Spleen (tissue), 11 donors: ENCODE data around the gene NME4. TPM values are rescaled to one million over a fixed set of nuclear protein-coding genes. Genes with fewer than 3 reads are reported as not detected.
A peak's percentile ranks its signal among the peaks of the same experiment; 100 is the strongest.

Source experiments
- DNase-seq: peaks from one replicate; pipeline ENCODE4 v3.0.0-alpha.2; 2020
- H3K27ac ChIP-seq, 8 donors: fragments of 200-600 bp; sonication (generic) in 7 of 8; 1 replicate in 4 of 8; 2 replicates in 4 of 8; pipeline versions ENCODE4 v1.5.0 to v1.8.0; 2016 to 2021; ENCODE audit warnings: inconsistent platforms in 4 of 8, mild to moderate bottlenecking in 4 of 8, moderate library complexity in 1 of 8
- H3K27me3 ChIP-seq, 7 donors: fragments of 200-600 bp; sonication (generic) in 6 of 7; replicated peaks in 1 of 7; 1 replicate in 4 of 7; 2 replicates in 3 of 7; pipeline versions ENCODE4 v1.5.0 to v1.8.0; 2016 to 2021; ENCODE audit warnings: inconsistent platforms in 3 of 7, mild to moderate bottlenecking in 1 of 7
- H3K36me3 ChIP-seq, 6 donors: fragments of 200-600 bp; sonication (generic) in 5 of 6; 1 replicate in 4 of 6; 2 replicates in 2 of 6; pipeline versions ENCODE4 v1.5.0 to v1.8.0; 2016 to 2021; ENCODE audit warnings: inconsistent platforms in 2 of 6
- H3K4me1 ChIP-seq, 6 donors: fragments of 200-600 bp; sonication (generic) in 5 of 6; 1 replicate in 3 of 6; 2 replicates in 3 of 6; pipeline versions ENCODE4 v1.5.0 to v1.8.0; 2016 to 2021; ENCODE audit warnings: inconsistent platforms in 3 of 6
- H3K4me3 ChIP-seq, 8 donors: fragments of 200-600 bp; sonication (generic) in 7 of 8; 1 replicate in 4 of 8; 2 replicates in 4 of 8; pipeline versions ENCODE4 v1.5.0 to v1.8.0; 2016 to 2021; ENCODE audit warnings: inconsistent platforms in 4 of 8, mild to moderate bottlenecking in 4 of 8, moderate library complexity in 2 of 8
- H3K9me3 ChIP-seq, 8 donors: fragments of 200-600 bp; sonication (generic) in 7 of 8; 1 replicate in 4 of 8; 2 replicates in 4 of 8; pipeline versions ENCODE4 v1.5.0 to v1.8.0; 2016 to 2021; ENCODE audit warnings: inconsistent platforms in 4 of 8
- CTCF ChIP-seq, 11 experiments: fragments of 200-600 bp in 7 of 11; fragments of 450-650 bp in 4 of 11; sonication (generic) in 4 of 11; IDR thresholded peaks in 8 of 11; conservative IDR thresholded peaks in 3 of 11; 1 replicate in 7 of 11; 2 replicates in 4 of 11; pipeline versions ENCODE4 v1.4.0 to v1.8.0; 2016 to 2021; ENCODE audit warnings: antibody characterized with exemption in 11 of 11, inconsistent platforms in 4 of 11, mild to moderate bottlenecking in 1 of 11
- POLR2A ChIP-seq, 3 donors: fragments of 450-650 bp; IDR thresholded peaks; one replicate each; pipeline ENCODE4 v1.5.1; 2017; ENCODE audit warnings: antibody characterized with exemption in 3 of 3, mild to moderate bottlenecking in 1 of 3
- POLR2AphosphoS5 ChIP-seq, 3 donors: sonication (generic); formaldehyde crosslinking; IDR thresholded peaks; one replicate each; pipeline ENCODE4 v1.5.1; 2017; ENCODE audit warnings: antibody characterized with exemption in 3 of 3
- WGBS, 5 donors: extraction: QIAGEN DNeasy Blood & Tissue Kit in 3 of 5; methylation state at CpG; one replicate each; pipeline versions ENCODE4 v1.1.5 to v1.1.7; 2013 to 2018; 5-methylcytosine and 5-hydroxymethylcytosine counted together
- intact Hi-C: fragments of 100-400 bp; cut with DNase I; formaldehyde crosslinking; loops from one replicate; pipeline ENCODE4 v1.15.0; 2023; ENCODE audit warnings: low total_unique reads
- polyA plus RNA-seq, 3 donors: library from polyadenylated mRNA; stranded (reverse); fragments of 200-250 nt; gene quantifications; one replicate each; pipeline ENCODE4 v1.2.1, GENCODE V29; 2013
- total RNA-seq, 7 donors: library from RNA; depleted of rRNA in 3 of 7; stranded (reverse); fragments of >200 nt in 3 of 7; fragmentation: NEBNext Ultra II Directional in 4 of 7; extraction: Animal tissue kit (Norgen Biotek cat#: 25700) in 4 of 7; gene quantifications; one replicate each; pipeline versions ENCODE4 v1.1.0 to v1.2.1, GENCODE V29; 2016 to 2021
- donor health status: healthy with polysubstance abuse.
- donor health status: DM: no; HTN: no; CAD: no; lungs with moderate emphysema.
- donor health status: DM: no; HTN: no; CAD: no.
- donor health status: Bipolar disorder and iron deficiency.
- donor health status: healthy.
- donor health status: DM: no; HTN: no; CAD: no.
- donor health status: DM: yes; HTN: yes; CAD: no.

The NME4 gene
- total and polyA plus RNA-seq, 10 donors, result 27.3 to 75.8 (median 55.8) TPM

DNA sequence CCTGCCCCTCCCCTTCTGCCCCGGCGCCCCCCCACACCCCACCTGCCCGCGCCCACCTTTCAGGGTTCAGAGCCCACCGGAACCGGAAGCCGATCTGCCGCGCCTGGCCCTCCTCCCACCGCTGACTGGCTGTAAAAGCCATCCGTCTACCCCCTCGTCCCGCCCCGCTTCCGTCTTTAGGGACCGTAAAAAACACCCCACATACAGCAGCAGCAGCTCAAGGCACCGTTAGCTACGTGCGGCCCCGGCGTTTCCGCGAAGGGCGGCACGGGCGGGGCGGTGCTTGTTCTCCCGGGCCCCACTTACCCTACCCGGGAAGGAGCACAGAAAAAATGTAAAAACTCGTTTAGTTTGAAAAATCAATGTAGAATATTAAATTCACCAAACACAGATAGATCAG, 26.6 kb upstream of the NME4 start, which contains the start of gene MRPL28:
TSS of gene MRPL28 (minus strand) at position 96 of the 400 bp plus-strand sequence. CDS start 320 bp downstream, outside the sequence.
- peaks cover 9 to 32% (median 25%) of the 10 kb centered on the region in 6 donors for H3K4me1 ChIP-seq
- TF ChIP-seq POLR2A (IDR thresholded peaks at IDR 0.05) (peak in 1 of 3 donors; percentile 74), CTCF (IDR thresholded peaks at IDR 0.05 in 8 of 11, conservative IDR thresholded peaks at IDR 0.05 in 3 of 11) (no peak), POLR2AphosphoS5 (IDR thresholded peaks at IDR 0.05) (peak; percentile 87 to 91 (median 88))
- DNase-seq, result peak; percentile 97
- 0 to 1% (median 1%) methylated on average over 20 to 30 of the region's 30 CpGs for WGBS, 5 donors
- no peaks in the 10 kb centered on the region for H3K9me3 ChIP-seq
- intact Hi-C loops, result no loop called here
- H3K4me3 ChIP-seq, result peak within 1 kb of the TSS; percentile 15 to 71 (median 34)
- H3K27ac ChIP-seq, result peak within 1 kb of the TSS; percentile 61 to 85 (median 76)
- no peaks in the 10 kb centered on the region for H3K27me3 ChIP-seq
- peaks cover 0 to 83% (median 69%) of the 10 kb centered on the region in 6 donors for H3K36me3 ChIP-seq

DNA sequence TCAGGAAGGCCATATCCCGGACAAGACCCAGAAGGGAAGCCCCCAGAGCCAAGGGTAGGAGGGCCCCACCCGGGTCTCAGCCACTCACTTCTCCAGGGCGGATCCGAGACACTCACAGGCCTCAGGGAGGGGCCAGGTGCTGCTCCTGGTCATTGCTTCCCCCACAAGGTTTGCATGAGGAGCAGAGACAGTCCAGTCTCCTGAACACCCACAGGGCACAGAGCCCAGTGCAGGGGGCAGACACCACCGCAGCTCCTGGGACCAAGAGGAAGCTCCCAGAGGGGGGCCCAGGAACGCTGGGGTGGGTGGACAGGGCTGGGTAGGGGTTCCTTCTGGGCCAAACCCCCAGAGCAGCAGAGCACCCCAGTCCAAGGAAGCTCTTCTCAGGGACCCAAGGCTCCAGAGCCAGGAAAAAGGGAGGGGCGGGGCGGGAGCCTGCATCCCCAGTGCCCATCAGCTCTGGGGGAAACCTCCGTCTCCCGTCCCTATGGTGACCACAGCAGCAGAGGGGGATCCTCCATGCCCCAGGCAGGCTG, 26.0 kb upstream of the NME4 start:
- DNase-seq, result peak; percentile 82
- Histone ChIP-seq H3K36me3 (peaks cover 0 to 87% (median 73%) of the 10 kb centered on the region in 6 donors), H3K27ac (peak overlapping the region; percentile 61 to 85 (median 76)), H3K27me3 (no peaks in the 10 kb centered on the region), H3K4me3 (peak overlapping the region in 4 of 8 donors; percentile 47 to 71 (median 54)), H3K4me1 (peaks cover 9 to 32% (median 25%) of the 10 kb centered on the region in 6 donors), H3K9me3 (no peaks in the 10 kb centered on the region)
- intact Hi-C loops, result no loop called here
- WGBS, 5 donors, result 35 to 67% (median 57%) methylated on average over 7 to 10 of the region's 10 CpGs
- TF ChIP-seq POLR2AphosphoS5 (IDR thresholded peaks at IDR 0.05), result no peak
- TF ChIP-seq CTCF (IDR thresholded peaks at IDR 0.05 in 8 of 11, conservative IDR thresholded peaks at IDR 0.05 in 3 of 11), result no peak
- TF ChIP-seq POLR2A (IDR thresholded peaks at IDR 0.05), result no peak

- peaks cover 9 to 32% (median 25%) of the 10 kb centered on the region in 6 donors for H3K4me1 ChIP-seq
- no peaks in the 10 kb centered on the region for H3K27me3 ChIP-seq
- H3K9me3 ChIP-seq, result no peaks in the 10 kb centered on the region
- no peak overlapping the region for H3K4me3 ChIP-seq
- H3K36me3 ChIP-seq, result peaks cover 0 to 87% (median 74%) of the 10 kb centered on the region in 6 donors
- peak; percentile 80 for DNase-seq
- intact Hi-C loops, result no loop called here
- peak overlapping the region in 4 of 8 donors; percentile 75 to 85 (median 84) for H3K27ac ChIP-seq
- WGBS, 5 donors, result 84 to 95% (median 90%) methylated on average over 24 to 31 of the region's 31 CpGs
- TF ChIP-seq POLR2A (IDR thresholded peaks at IDR 0.05) (no peak), POLR2AphosphoS5 (IDR thresholded peaks at IDR 0.05) (peak in 1 of 3 donors; percentile 29)
Measured at GRCh38 chr16:371515-372301, 25.3 kb upstream of the NME4 start.

DNA sequence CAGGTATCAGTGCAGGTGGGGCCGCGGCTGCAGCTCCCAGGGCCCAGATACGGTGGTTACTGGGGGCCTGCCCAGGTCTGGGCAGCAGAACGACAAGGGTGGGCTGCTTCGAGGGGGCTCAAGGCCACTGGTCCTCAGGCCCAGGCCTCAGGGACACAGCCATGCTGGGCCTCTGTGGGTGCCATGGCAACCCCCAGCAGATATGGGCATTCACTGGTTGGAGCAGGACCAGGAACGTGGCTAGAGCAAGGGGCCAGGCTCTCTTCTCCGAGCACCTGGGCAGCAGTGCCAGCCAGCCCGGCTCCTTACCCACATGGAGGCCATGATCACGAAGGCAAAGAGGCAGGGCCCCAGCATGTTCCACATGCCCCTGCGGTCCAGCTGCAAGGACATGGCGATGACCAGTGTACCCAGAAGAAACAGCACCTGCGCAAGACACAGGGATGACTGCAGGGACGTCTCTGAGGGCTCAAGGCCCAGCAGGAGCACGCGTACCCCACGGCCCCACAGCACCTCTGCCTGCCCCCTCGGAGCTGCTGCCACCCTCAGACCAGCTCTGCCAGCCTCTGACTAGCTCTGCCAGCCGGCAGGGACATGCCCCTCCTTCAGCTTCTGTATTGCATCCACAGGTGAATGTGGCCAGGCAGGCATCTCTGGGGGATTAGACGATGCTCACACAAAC, 24.6 kb upstream of the NME4 start:
- DNase-seq, result peak; percentile 77
- no peaks in the 10 kb centered on the region for H3K27me3 ChIP-seq
- no peak overlapping the region for H3K4me3 ChIP-seq
- intact Hi-C loops, result no loop called here
- H3K9me3 ChIP-seq, result no peaks in the 10 kb centered on the region
- no peak for TF ChIP-seq POLR2A (IDR thresholded peaks at IDR 0.05)
- TF ChIP-seq POLR2AphosphoS5 (IDR thresholded peaks at IDR 0.05), result no peak
- TF ChIP-seq CTCF (IDR thresholded peaks at IDR 0.05 in 8 of 11, conservative IDR thresholded peaks at IDR 0.05 in 3 of 11), result no peak
- H3K27ac ChIP-seq, result no peak overlapping the region
- H3K4me1 ChIP-seq, result peaks cover 9 to 32% (median 25%) of the 10 kb centered on the region in 6 donors
- WGBS, 5 donors, result 92 to 97% (median 95%) methylated on average over 9 to 19 of the region's 19 CpGs
- H3K36me3 ChIP-seq, result peaks cover 0 to 87% (median 74%) of the 10 kb centered on the region in 6 donors
